GM23248 (cell line): ENCODE data around the gene SLC26A6. TPM values are rescaled to one million over a fixed set of nuclear protein-coding genes. Genes with fewer than 3 reads are reported as not detected.
A peak's percentile ranks its signal among the peaks of the same experiment; 100 is the strongest.

Source experiments
- DNase-seq: peaks from one replicate; pipeline ENCODE4 v3.0.0-alpha.2; 2015
- H2AFZ ChIP-seq: fragments of 200-600 bp; sonication (generic); 2 replicates; pipeline ENCODE4 v1.6.1; 2016; ENCODE audit warnings: antibody characterized with exemption
- H3F3A ChIP-seq: fragments of 200-600 bp; sonication (generic); 2 replicates; pipeline ENCODE4 v1.6.1; 2016; ENCODE audit warnings: mild to moderate bottlenecking, antibody characterized with exemption, mixed run types; ENCODE audit not compliant: insufficient read depth
- H3K27ac ChIP-seq: fragments of 200-600 bp; sonication (generic); 2 replicates; pipeline ENCODE4 v1.5.1; 2016; ENCODE audit warnings: mild to moderate bottlenecking
- H3K27me3 ChIP-seq: fragments of 200-600 bp; sonication (generic); replicated peaks from 2 replicates; pipeline ENCODE4 v1.6.1; 2016; ENCODE audit warnings: mild to moderate bottlenecking; ENCODE audit not compliant: insufficient read depth
- H3K36me3 ChIP-seq: fragments of 200-600 bp; sonication (generic); 2 replicates; pipeline ENCODE4 v1.6.1; 2016; ENCODE audit warnings: low read depth, mild to moderate bottlenecking
- H3K4me1 ChIP-seq: fragments of 200-600 bp; sonication (generic); 2 replicates; pipeline ENCODE4 v1.6.1; 2016; ENCODE audit warnings: mild to moderate bottlenecking; ENCODE audit not compliant: insufficient read depth
- H3K4me2 ChIP-seq: fragments of 200-600 bp; sonication (generic); one replicate; pipeline ENCODE4 v1.6.1; 2016; ENCODE audit warnings: mild to moderate bottlenecking; ENCODE audit not compliant: unreplicated experiment
- H3K4me3 ChIP-seq: fragments of 200-600 bp; sonication (generic); 2 replicates; pipeline ENCODE4 v1.5.1; 2016; ENCODE audit warnings: mild to moderate bottlenecking
- H3K79me2 ChIP-seq: fragments of 200-600 bp; sonication (generic); 2 replicates; pipeline ENCODE4 v1.6.1; 2016; ENCODE audit warnings: mild to moderate bottlenecking; ENCODE audit not compliant: insufficient read depth
- H3K9ac ChIP-seq: fragments of 200-600 bp; sonication (generic); 2 replicates; pipeline ENCODE4 v1.6.1; 2016; ENCODE audit warnings: mild to moderate bottlenecking
- H3K9me2 ChIP-seq: fragments of 200-600 bp; sonication (generic); 2 replicates; pipeline ENCODE4 v1.6.1; 2016; ENCODE audit warnings: mixed run types, mild to moderate bottlenecking, moderate library complexity; ENCODE audit not compliant: insufficient read depth
- H3K9me3 ChIP-seq: fragments of 200-600 bp; sonication (generic); one replicate; pipeline ENCODE4 v1.6.1; 2017; ENCODE audit warnings: low read depth
- H4K20me1 ChIP-seq: fragments of 200-600 bp; sonication (generic); 2 replicates; pipeline ENCODE4 v1.6.0; 2016; ENCODE audit not compliant: insufficient read depth
- EZH2 ChIP-seq: fragments of 200-600 bp; sonication (generic); IDR thresholded peaks from 2 replicates; pipeline ENCODE4 v1.6.1; 2018; ENCODE audit warnings: antibody characterized with exemption, mild to moderate bottlenecking; ENCODE audit not compliant: insufficient read depth, poor library complexity, severe bottlenecking
- EZH2phosphoT487 ChIP-seq: fragments of 200-600 bp; sonication (generic); IDR thresholded peaks from 2 replicates; pipeline ENCODE4 v1.6.1; 2018; ENCODE audit warnings: antibody characterized with exemption, moderate library complexity, mild to moderate bottlenecking, low read depth; ENCODE audit not compliant: insufficient read depth
- WGBS, 2 experiments: methylation state at CpG; one replicate each; pipeline ENCODE4 v1.1.6; 2015 to 2017; ENCODE audit warnings: low lambda C conversion rate in 2 of 2, low coverage in 1 of 2; ENCODE audit errors: missing lambda C conversion rate in 2 of 2; 5-methylcytosine and 5-hydroxymethylcytosine counted together
- in situ Hi-C: fragments of 300-500 bp; cut with MboI; formaldehyde crosslinking; loops from 2 replicates; pipeline ENCODE4 v1.15.0; 2020
- polyA plus RNA-seq: library from polyadenylated mRNA; unstranded; fragments of >200 nt; fragmentation: Nextera tagmentation; extraction: Ambion mirVana; gene quantifications from 2 replicates; pipeline ENCODE4 v1.2.1, GENCODE V29; 2016
- total RNA-seq: library from RNA; depleted of rRNA; stranded (reverse); fragments of >200 nt; shearing (Covaris generic); gene quantifications from 2 replicates; pipeline ENCODE4 v1.2.3, GENCODE V29; 2014

Gene SLC26A6
- total and polyA plus RNA-seq, 2 experiments from 2014 or later: 13.4 to 21.1 TPM

GRCh38 chr3:48595526-48596121 lies 39.6 kb downstream of the SLC26A6 start:
- TF ChIP-seq EZH2: no peak
- TF ChIP-seq EZH2phosphoT487: no peak
- peaks cover 12% of the 10 kb centered on the region; the same call in 1 of the 2 replicates for H3K36me3 ChIP-seq
- no peaks in the 10 kb centered on the region for H3K9me3 ChIP-seq
- peak overlapping the region; percentile 44 for H3K27ac ChIP-seq
- peak overlapping the region; percentile 76 for H3K4me2 ChIP-seq
- H3K4me3 ChIP-seq: peak overlapping the region; percentile 68
- 1 to 3% methylated on average over 10 of the region's 10 CpGs for WGBS, 2 experiments
- H3K27me3 ChIP-seq: no peaks in the 10 kb centered on the region
- H3K4me1 ChIP-seq: peaks cover 52% of the 10 kb centered on the region
- peak overlapping the region; percentile 72; the same call in 1 of the 2 replicates for H3K9ac ChIP-seq
- in situ Hi-C loops: no loop called here
- no peaks in the 10 kb centered on the region for H3K9me2 ChIP-seq
- peaks cover 32% of the 10 kb centered on the region for H3F3A ChIP-seq
- peak; percentile 97 for DNase-seq
- no peaks in the 10 kb centered on the region for H4K20me1 ChIP-seq
- no peak overlapping the region for H2AFZ ChIP-seq
- H3K79me2 ChIP-seq: peaks cover 7% of the 10 kb centered on the region; the same call in 1 of the 2 replicates

- H3F3A ChIP-seq: peaks cover 27% of the 10 kb centered on the region
- no peaks in the 10 kb centered on the region for H4K20me1 ChIP-seq
- 3% methylated on average over 19 to 25 of the region's 35 CpGs for WGBS, 2 experiments
- no peaks in the 10 kb centered on the region for H3K27me3 ChIP-seq
- H3K4me3 ChIP-seq: peak within 1 kb of the TSS; percentile 68
- peak within 1 kb of the TSS; percentile 44 for H3K27ac ChIP-seq
- H3K9me2 ChIP-seq: no peaks in the 10 kb centered on the region
- no peaks in the 10 kb centered on the region for H3K9me3 ChIP-seq
- in situ Hi-C loops: no loop called here
- peak; percentile 51 for DNase-seq
- peaks cover 7% of the 10 kb centered on the region; the same call in 1 of the 2 replicates for H3K79me2 ChIP-seq
- peaks cover 9% of the 10 kb centered on the region; the same call in 1 of the 2 replicates for H3K36me3 ChIP-seq
- peak within 1 kb of the TSS; percentile 76 for H3K4me2 ChIP-seq
- peak within 1 kb of the TSS; percentile 64 for H2AFZ ChIP-seq
- H3K9ac ChIP-seq: peak within 1 kb of the TSS; percentile 72
- TF ChIP-seq EZH2 (no peak), EZH2phosphoT487 (no peak)
- H3K4me1 ChIP-seq: peaks cover 52% of the 10 kb centered on the region
Measured at GRCh38 chr3:48595075-48595525, 40.2 kb downstream of the SLC26A6 start, which contains the start of gene COL7A1. Gene COL7A1 (minus strand): TSS chr3:48595329. CDS start chr3:48595159, 170 bp downstream.

- Histone ChIP-seq H3K4me2 (peak overlapping the region; percentile 76), H3F3A (peaks cover 21% of the 10 kb centered on the region), H3K79me2 (peaks cover 7% of the 10 kb centered on the region; the same call in 1 of the 2 replicates), H3K27me3 (no peaks in the 10 kb centered on the region), H3K36me3 (peaks cover 6% of the 10 kb centered on the region; the same call in 1 of the 2 replicates), H3K9ac (peak overlapping the region; percentile 72), H3K27ac (no peak overlapping the region), H4K20me1 (no peaks in the 10 kb centered on the region), H2AFZ (peak overlapping the region; percentile 64), H3K4me1 (peaks cover 49% of the 10 kb centered on the region), H3K9me3 (no peaks in the 10 kb centered on the region), H3K4me3 (peak overlapping the region; percentile 68), H3K9me2 (no peaks in the 10 kb centered on the region)
- 57 to 63% methylated on average over 28 to 39 of the region's 39 CpGs for WGBS, 2 experiments
- DNase-seq: peak; percentile 30
- in situ Hi-C loops: no loop called here
- TF ChIP-seq EZH2phosphoT487 (no peak), EZH2 (no peak)
Measured at GRCh38 chr3:48594417-48595049, 40.7 kb downstream of the SLC26A6 start.

GRCh38 chr3:48593337-48593736 lies 41.9 kb downstream of the SLC26A6 start:
- H3F3A ChIP-seq: peaks cover 13% of the 10 kb centered on the region
- H3K36me3 ChIP-seq: peaks cover 4% of the 10 kb centered on the region; the same call in 1 of the 2 replicates
- H3K4me1 ChIP-seq: peaks cover 37% of the 10 kb centered on the region
- TF ChIP-seq EZH2phosphoT487 (no peak), EZH2 (no peak)
- no peaks in the 10 kb centered on the region for H3K27me3 ChIP-seq
- H3K79me2 ChIP-seq: peaks cover 7% of the 10 kb centered on the region; the same call in 1 of the 2 replicates
- 96 to 98% methylated on average over 9 of the region's 9 CpGs for WGBS, 2 experiments
- no peak for DNase-seq
- H3K9me2 ChIP-seq: no peaks in the 10 kb centered on the region
- H3K27ac ChIP-seq: no peak overlapping the region
- H4K20me1 ChIP-seq: no peaks in the 10 kb centered on the region
- H3K9me3 ChIP-seq: no peaks in the 10 kb centered on the region
- H3K4me3 ChIP-seq: no peak overlapping the region
- no peak overlapping the region for H2AFZ ChIP-seq
- in situ Hi-C loops: no loop called here
- no peak overlapping the region for H3K4me2 ChIP-seq
- no peak overlapping the region for H3K9ac ChIP-seq
